ENCODE results near the gene NAV1. TPM values are rescaled to one million over a fixed set of nuclear protein-coding genes. Genes with fewer than 3 reads are reported as not detected.

Gene NAV1
- total and polyA plus RNA-seq, 9 of the 15 experiments (the other 6 are each of a cell fraction or from before 2014, with no cell fraction given) = 0.91 to 16.8 (median 3.2) TPM

GRCh38 chr1:201570886-201571624 lies 32.1 kb downstream of the NAV1 start (continued):
- TF ChIP-seq, protein P1, sequence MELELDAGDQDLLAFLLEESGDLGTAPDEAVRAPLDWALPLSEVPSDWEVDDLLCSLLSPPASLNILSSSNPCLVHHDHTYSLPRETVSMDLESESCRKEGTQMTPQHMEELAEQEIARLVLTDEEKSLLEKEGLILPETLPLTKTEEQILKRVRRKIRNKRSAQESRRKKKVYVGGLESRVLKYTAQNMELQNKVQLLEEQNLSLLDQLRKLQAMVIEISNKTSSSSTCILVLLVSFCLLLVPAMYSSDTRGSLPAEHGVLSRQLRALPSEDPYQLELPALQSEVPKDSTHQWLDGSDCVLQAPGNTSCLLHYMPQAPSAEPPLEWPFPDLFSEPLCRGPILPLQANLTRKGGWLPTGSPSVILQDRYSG (tag; conservative IDR thresholded peaks at IDR 0.05; ENCODE audit: low read depth) = no peak
- TF ChIP-seq ZNF311 (CRISPR knock-in tag; IDR thresholded peaks at IDR 0.05) = peak; percentile 49; the same call in 1 of the 2 replicates
- 0 out of 2 replicates have a peak, but pooled peaks have one; percentile 17 for TF ChIP-seq NR4A1 (CRISPR knock-in tag; IDR thresholded peaks at IDR 0.05)
- peak; percentile 84 for TF ChIP-seq NR4A1 (tag; IDR thresholded peaks at IDR 0.05)
- TF ChIP-seq CREBBP (IDR thresholded peaks at IDR 0.05; ENCODE audit: low read depth, low read length) = no peak
- peak; percentile 79 to 80; a peak in 3 of 4 replicates for TF ChIP-seq KDM1A (IDR thresholded peaks at IDR 0.05)
- no peak for TF ChIP-seq MECOM (CRISPR knock-in tag; IDR thresholded peaks at IDR 0.05)
- 0 out of 2 replicates have a peak, but pooled peaks have one; percentile 42 for TF ChIP-seq KAT7 (CRISPR knock-in tag; IDR thresholded peaks at IDR 0.05; ENCODE audit: borderline replicate concordance)
- peak; percentile 45; the same call in 1 of the 2 replicates for TF ChIP-seq ARID1B (IDR thresholded peaks at IDR 0.05)
- peak; percentile 58 for TF ChIP-seq BHLHE40 (IDR thresholded peaks at IDR 0.05; ENCODE audit: low read length)
- TF ChIP-seq, protein P2, sequence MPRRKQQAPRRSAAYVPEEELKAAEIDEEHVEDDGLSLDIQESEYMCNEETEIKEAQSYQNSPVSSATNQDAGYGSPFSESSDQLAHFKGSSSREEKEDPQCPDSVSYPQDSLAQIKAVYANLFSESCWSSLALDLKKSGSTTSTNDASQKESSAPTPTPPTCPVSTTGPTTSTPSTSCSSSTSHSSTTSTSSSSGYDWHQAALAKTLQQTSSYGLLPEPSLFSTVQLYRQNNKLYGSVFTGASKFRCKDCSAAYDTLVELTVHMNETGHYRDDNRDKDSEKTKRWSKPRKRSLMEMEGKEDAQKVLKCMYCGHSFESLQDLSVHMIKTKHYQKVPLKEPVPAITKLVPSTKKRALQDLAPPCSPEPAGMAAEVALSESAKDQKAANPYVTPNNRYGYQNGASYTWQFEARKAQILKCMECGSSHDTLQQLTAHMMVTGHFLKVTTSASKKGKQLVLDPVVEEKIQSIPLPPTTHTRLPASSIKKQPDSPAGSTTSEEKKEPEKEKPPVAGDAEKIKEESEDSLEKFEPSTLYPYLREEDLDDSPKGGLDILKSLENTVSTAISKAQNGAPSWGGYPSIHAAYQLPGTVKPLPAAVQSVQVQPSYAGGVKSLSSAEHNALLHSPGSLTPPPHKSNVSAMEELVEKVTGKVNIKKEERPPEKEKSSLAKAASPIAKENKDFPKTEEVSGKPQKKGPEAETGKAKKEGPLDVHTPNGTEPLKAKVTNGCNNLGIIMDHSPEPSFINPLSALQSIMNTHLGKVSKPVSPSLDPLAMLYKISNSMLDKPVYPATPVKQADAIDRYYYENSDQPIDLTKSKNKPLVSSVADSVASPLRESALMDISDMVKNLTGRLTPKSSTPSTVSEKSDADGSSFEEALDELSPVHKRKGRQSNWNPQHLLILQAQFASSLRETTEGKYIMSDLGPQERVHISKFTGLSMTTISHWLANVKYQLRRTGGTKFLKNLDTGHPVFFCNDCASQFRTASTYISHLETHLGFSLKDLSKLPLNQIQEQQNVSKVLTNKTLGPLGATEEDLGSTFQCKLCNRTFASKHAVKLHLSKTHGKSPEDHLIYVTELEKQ (CRISPR knock-in tag; IDR thresholded peaks at IDR 0.05) = no peak
- peak; percentile 62; the same call in 1 of the 2 replicates for TF ChIP-seq ZNF197 (CRISPR knock-in tag; IDR thresholded peaks at IDR 0.05; ENCODE audit: low read depth)
- peak; percentile 67 for TF ChIP-seq GABPA (tag; conservative IDR thresholded peaks at IDR 0.05; ENCODE audit: low read depth)
- no peak for TF ChIP-seq HSF4 (CRISPR knock-in tag; IDR thresholded peaks at IDR 0.05; ENCODE audit: borderline replicate concordance)
- TF ChIP-seq GABPB1 (CRISPR knock-in tag; IDR thresholded peaks at IDR 0.05) = 0 out of 2 replicates have a peak, but pooled peaks have one; percentile 22
- TF ChIP-seq, protein P3, sequence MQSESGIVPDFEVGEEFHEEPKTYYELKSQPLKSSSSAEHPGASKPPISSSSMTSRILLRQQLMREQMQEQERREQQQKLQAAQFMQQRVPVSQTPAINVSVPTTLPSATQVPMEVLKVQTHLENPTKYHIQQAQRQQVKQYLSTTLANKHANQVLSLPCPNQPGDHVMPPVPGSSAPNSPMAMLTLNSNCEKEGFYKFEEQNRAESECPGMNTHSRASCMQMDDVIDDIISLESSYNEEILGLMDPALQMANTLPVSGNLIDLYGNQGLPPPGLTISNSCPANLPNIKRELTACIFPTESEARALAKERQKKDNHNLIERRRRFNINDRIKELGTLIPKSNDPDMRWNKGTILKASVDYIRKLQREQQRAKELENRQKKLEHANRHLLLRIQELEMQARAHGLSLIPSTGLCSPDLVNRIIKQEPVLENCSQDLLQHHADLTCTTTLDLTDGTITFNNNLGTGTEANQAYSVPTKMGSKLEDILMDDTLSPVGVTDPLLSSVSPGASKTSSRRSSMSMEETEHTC (IDR thresholded peaks at IDR 0.05) = no peak
- TF ChIP-seq, protein P4, sequence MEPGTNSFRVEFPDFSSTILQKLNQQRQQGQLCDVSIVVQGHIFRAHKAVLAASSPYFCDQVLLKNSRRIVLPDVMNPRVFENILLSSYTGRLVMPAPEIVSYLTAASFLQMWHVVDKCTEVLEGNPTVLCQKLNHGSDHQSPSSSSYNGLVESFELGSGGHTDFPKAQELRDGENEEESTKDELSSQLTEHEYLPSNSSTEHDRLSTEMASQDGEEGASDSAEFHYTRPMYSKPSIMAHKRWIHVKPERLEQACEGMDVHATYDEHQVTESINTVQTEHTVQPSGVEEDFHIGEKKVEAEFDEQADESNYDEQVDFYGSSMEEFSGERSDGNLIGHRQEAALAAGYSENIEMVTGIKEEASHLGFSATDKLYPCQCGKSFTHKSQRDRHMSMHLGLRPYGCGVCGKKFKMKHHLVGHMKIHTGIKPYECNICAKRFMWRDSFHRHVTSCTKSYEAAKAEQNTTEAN (CRISPR knock-in tag; IDR thresholded peaks at IDR 0.05) = no peak
- TF ChIP-seq ZNF274 (IDR thresholded peaks at IDR 0.05; ENCODE audit: borderline replicate concordance, low read depth, low read length) = no peak
- TF ChIP-seq ETV6 (IDR thresholded peaks at IDR 0.05; ENCODE audit: borderline replicate concordance in 1 of 2, low read depth in 2 of 2, low read length in 1 of 2) = no peak
- no peak for TF ChIP-seq ETV6 (CRISPR knock-in tag; IDR thresholded peaks at IDR 0.05; ENCODE audit: borderline replicate concordance)
- no peak for TF ChIP-seq SAFB (IDR thresholded peaks at IDR 0.05; ENCODE audit: borderline replicate concordance, low read depth, low read length)
- peak; percentile 49 for TF ChIP-seq CBFA2T3 (IDR thresholded peaks at IDR 0.05)

All from K562 (cell line).